ENCODE results near the gene CNMD. TPM values are rescaled to one million over a fixed set of nuclear protein-coding genes. Genes with fewer than 3 reads are reported as not detected.

Gene CNMD
- polyA plus RNA-seq, 1 donor (not counting 4 experiments of a cell fraction or from before 2014, with no cell fraction given) = not detected

GRCh38 chr13:52664272-52664671, 75.3 kb downstream of the CNMD start:
- H3K4me3 ChIP-seq (ENCODE audit: control insufficient read depth in 2 of 3, extremely low read depth in 1 of 3, insufficient read depth in 2 of 3, low read depth in 1 of 3, low read length in 3 of 3) = no peak overlapping the region
- H3K36me3 ChIP-seq (ENCODE audit: control insufficient read depth in 2 of 2, extremely low read depth in 1 of 2, insufficient read depth in 2 of 2, low read length in 2 of 2) = peaks cover 10 to 19% of the 10 kb centered on the region in 2 experiments
- TF ChIP-seq EZH2 (IDR thresholded peaks at IDR 0.05; ENCODE audit: low read length) (no peak), CTCF (optimal IDR thresholded peaks at IDR 0.05 in 1 of 3, IDR thresholded peaks at IDR 0.05 in 1 of 3, conservative IDR thresholded peaks at IDR 0.05 in 1 of 3; ENCODE audit: extremely low read depth in 1 of 3, insufficient read depth in 2 of 3, low read length in 3 of 3) (no peak)
- no peaks in the 10 kb centered on the region for H3K9me1 ChIP-seq (ENCODE audit: control insufficient read depth, extremely low read depth, insufficient read depth, low read length)
- H3K27ac ChIP-seq (ENCODE audit: control insufficient read depth, insufficient read depth, low read length) = no peak overlapping the region
- no peak overlapping the region for H3K4me2 ChIP-seq (ENCODE audit: control insufficient read depth, extremely low read depth, insufficient read depth, low read depth, low read length)
- H3K9me3 ChIP-seq (ENCODE audit: control insufficient read depth, low read depth, low read length) = no peaks in the 10 kb centered on the region
- no peaks in the 10 kb centered on the region for H4K20me1 ChIP-seq (ENCODE audit: control insufficient read depth, extremely low read depth, insufficient read depth, low read length)
- H2AFZ ChIP-seq (ENCODE audit: control insufficient read depth, low read length) = no peak overlapping the region
- no peaks in the 10 kb centered on the region for H3K79me2 ChIP-seq (ENCODE audit: control insufficient read depth, insufficient read depth, low read length)
- no peaks in the 10 kb centered on the region for H3K4me1 ChIP-seq (ENCODE audit: control insufficient read depth, extremely low read depth, insufficient read depth, low read length)
- FAIRE-seq (no peak), DNase-seq (ENCODE audit: low read depth, low spot score) (no peak)
- no peaks in the 10 kb centered on the region for H3K27me3 ChIP-seq (ENCODE audit: control insufficient read depth, extremely low read depth, insufficient read depth, low read length)
- dilution Hi-C loops (cut with MboI; ENCODE audit: extremely low pct_ligation_motif_present, low sequenced_read_pairs) = no loop called here
- no peak overlapping the region for H3K9ac ChIP-seq (ENCODE audit: control insufficient read depth, extremely low read depth, insufficient read depth, low read length)

- dilution Hi-C loops (cut with MboI; ENCODE audit: extremely low pct_ligation_motif_present, low sequenced_read_pairs) = no loop called here
- Histone ChIP-seq H3K9me3 (ENCODE audit: control insufficient read depth, low read depth, low read length) (no peaks in the 10 kb centered on the region), H3K36me3 (ENCODE audit: control insufficient read depth in 2 of 2, extremely low read depth in 1 of 2, insufficient read depth in 2 of 2, low read length in 2 of 2) (peaks cover 4 to 7% of the 10 kb centered on the region in 2 experiments), H3K27ac (ENCODE audit: control insufficient read depth, insufficient read depth, low read length) (no peak overlapping the region), H3K27me3 (ENCODE audit: control insufficient read depth, extremely low read depth, insufficient read depth, low read length) (no peaks in the 10 kb centered on the region), H2AFZ (ENCODE audit: control insufficient read depth, low read length) (no peak overlapping the region), H3K4me2 (ENCODE audit: control insufficient read depth, extremely low read depth, insufficient read depth, low read depth, low read length) (no peak overlapping the region), H3K79me2 (ENCODE audit: control insufficient read depth, insufficient read depth, low read length) (peaks cover 29% of the 10 kb centered on the region), H3K9me1 (ENCODE audit: control insufficient read depth, extremely low read depth, insufficient read depth, low read length) (no peaks in the 10 kb centered on the region), H4K20me1 (ENCODE audit: control insufficient read depth, extremely low read depth, insufficient read depth, low read length) (no peaks in the 10 kb centered on the region), H3K9ac (ENCODE audit: control insufficient read depth, extremely low read depth, insufficient read depth, low read length) (no peak overlapping the region), H3K4me3 (ENCODE audit: control insufficient read depth in 2 of 3, extremely low read depth in 1 of 3, insufficient read depth in 2 of 3, low read depth in 1 of 3, low read length in 3 of 3) (no peak overlapping the region), H3K4me1 (ENCODE audit: control insufficient read depth, extremely low read depth, insufficient read depth, low read length) (peaks cover 7% of the 10 kb centered on the region)
- DNase-seq (ENCODE audit: low read depth, low spot score) (no peak), FAIRE-seq (no peak)
- TF ChIP-seq EZH2 (IDR thresholded peaks at IDR 0.05; ENCODE audit: low read length) (no peak), CTCF (optimal IDR thresholded peaks at IDR 0.05 in 1 of 3, IDR thresholded peaks at IDR 0.05 in 1 of 3, conservative IDR thresholded peaks at IDR 0.05 in 1 of 3; ENCODE audit: extremely low read depth in 1 of 3, insufficient read depth in 2 of 3, low read length in 3 of 3) (no peak)
Measured at GRCh38 chr13:52659340-52659739, 80.3 kb downstream of the CNMD start.

Other genes with a start within 250 kb of the CNMD start
- 3.4 to 8.4 TPM (median 7.2 TPM) in 3 replicates for gene HNRNPA1L2, start 97.4 kb downstream of the CNMD start, polyA plus RNA-seq
- 25.5 to 43.9 TPM (median 31.9 TPM) in 3 replicates for gene SUGT1, start 87.0 kb downstream of the CNMD start, polyA plus RNA-seq
- gene PCDH8, start 108.8 kb upstream of the CNMD start, polyA plus RNA-seq = not detected in 3 replicates